G401 (cell line): Measurements from ENCODE around the gene BMP2. TPM values are rescaled to one million over a fixed set of nuclear protein-coding genes. Genes with fewer than 3 reads are reported as not detected.

Source experiments
- DNase-seq: peaks from one replicate; pipeline ENCODE4 v3.0.0-alpha.2; 2015; ENCODE audit warnings: low spot score
- in situ Hi-C: cut with HindIII; loops from 2 replicates; pipeline ENCODE4 v1.10.0; 2016; ENCODE audit warnings: low sequenced_read_pairs, mixed read lengths
- total RNA-seq: library from RNA; depleted of rRNA; stranded (reverse); fragments of >200 nt; shearing (Covaris generic); gene quantifications from 2 replicates; pipeline ENCODE4 v1.2.3, GENCODE V29; 2014; rRNA removed

BMP2 gene
- not detected in 2 replicates for total RNA-seq

DNA sequence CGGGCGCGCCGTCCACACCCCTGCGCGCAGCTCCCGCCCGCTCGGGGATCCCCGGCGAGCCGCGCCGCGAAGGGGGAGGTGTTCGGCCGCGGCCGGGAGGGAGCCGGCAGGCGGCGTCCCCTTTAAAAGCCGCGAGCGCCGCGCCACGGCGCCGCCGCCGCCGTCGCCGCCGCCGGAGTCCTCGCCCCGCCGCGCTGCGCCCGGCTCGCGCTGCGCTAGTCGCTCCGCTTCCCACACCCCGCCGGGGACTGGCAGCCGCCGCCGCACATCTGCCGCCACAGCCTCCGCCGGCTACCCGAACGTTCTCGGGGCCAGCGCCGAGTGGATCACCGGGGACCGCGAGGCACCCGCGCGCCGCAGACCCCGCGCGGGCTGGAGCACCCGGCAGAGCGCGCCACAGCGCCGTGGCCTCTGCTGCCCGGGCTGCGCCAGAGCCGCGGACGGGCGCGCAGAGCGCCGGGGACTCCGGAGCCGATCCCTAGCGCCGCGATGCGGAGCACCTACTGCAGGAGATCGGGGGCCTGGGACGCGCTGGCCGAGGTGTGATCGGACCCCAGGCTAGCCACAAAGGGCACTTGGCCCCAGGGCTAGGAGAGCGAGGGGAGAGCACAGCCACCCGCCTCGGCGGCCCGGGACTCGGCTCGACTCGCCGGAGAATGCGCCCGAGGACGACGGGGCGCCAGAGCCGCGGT lies at the start of gene BMP2:
Gene BMP2, plus strand, starts transcription at position 151 of the 692 bp plus-strand sequence. CDS start 2,441 bp downstream, outside the sequence.
- DNase-seq, result no peak
- in situ Hi-C loops, result no loop called here

DNA sequence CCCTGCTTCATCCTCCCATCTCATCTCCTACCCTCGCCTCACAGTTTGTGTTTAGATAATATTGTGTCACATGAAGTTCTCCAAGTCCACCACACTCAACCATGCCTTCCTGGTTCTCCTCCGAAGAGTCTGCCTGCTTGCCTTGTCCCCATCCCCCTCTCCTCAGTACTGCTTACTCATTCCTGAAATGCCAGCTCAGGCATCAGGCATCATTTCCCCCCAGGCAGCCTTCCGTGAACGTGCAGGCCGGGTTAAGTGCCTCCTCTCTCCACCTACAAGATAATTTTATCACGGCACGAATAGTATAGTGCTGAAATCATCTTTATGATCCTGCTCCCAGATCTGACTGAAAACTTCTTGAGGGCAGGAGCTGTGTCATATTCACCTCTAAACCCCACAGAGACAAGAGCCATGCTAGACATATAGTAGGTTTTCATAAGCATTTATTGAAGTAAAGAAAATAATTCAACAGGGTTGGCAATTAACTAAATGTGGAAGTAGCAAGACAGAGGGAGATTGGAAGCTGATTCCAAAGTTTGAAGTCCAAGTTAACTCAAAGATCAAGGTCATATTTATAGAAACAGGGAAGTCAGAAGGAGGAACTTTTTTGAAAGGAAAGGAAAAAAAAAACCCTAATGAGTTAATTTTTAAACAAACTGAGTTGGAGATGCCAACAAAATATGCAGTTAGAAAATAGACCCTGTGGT lies 48.7 kb upstream of the BMP2 start:
- no peak for DNase-seq

DNA sequence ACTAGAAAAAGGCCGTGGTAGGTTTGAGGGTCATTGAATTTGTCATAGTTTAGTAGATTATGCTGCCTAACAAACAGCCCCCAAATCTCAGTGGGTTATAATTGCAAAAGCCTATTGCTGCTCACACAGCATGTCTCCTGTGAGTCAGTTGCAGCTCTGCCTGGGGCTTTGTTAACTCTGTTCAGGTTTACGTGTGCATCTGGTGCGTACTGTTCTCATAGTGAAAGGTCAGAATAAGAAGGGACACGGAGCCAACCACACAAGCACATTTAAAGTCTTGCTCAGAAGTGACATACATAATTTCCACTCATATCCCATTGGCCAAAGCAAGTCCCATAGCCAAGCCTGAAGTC lies 48.1 kb upstream of the BMP2 start:
- no peak for DNase-seq
- in situ Hi-C loops, result no loop called here

More for the DNA sequence above, 48.7 kb upstream of the BMP2 start:
- in situ Hi-C loops, result no loop called here

DNA sequence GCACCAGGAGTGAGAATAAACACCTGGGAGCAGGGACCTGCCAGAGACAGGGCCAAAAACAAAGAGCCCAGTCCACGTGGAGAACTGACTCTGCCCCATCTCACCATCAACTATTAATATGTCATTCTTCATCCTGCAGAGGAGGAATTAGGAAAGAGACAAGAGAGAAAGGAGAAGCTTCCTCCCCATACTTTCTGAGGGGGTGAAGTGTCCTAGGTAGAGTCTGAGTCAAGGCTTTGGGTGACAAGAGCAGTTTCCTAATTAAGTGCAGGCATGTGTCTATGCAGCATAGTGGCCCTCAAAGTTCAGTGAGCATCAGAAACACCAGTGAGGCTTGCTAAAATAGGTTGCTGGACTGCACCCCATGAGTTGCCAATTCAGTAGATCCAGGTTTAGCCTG lies 40.7 kb upstream of the BMP2 start:
- DNase-seq, result no peak
- in situ Hi-C loops, result no loop called here

DNA sequence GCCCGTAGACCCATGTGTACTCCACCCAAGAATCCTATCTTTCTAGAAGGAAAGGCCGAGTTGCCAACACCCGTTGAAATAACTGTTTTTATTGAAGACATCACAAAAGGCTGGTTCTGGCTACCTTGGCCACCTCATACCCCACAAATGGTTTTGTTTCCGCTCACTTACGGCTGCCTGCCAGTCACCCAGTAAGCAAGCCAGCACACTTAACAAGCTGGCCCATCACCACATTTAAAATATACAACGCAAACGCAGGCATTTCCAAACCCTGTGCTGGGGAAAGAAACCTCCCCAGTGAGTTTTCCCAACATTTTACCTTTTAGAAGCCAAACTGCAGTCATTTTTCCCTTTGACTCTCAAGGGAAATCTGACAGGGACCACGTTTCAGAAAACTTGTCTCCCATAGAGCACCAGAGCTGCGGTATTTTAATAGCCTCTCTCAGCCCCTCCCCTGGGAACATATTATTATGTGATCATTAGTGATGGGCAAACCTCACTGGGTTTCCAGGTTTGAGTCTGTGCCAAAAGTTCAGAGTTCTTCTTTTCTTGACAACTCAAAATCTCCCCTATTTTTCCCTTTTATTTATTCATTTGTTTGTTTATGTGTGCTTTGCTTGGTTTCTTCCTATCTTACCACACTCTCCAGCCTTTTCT lies 36.7 kb upstream of the BMP2 start:
- in situ Hi-C loops, result no loop called here

DNA sequence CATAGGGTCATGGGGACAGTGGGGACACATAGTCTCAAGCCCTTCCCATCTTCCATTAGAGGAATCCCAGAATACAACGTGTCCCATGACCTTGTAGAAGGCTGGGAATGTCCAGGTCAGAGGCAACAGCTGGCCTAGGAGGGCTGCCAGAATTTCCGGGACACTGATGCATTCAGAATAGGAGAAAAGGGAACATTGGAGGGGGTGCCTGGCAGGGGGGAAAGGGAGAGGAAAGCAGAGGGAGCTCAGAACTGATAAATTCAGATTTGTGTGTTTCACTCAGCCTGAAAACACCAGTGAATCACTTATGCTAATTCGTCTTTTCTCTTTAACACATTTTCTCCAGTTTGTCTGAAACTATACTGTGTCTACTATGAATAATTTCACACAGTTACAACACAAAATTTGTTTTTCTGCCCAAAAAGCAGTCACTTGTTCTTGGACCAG lies 35.5 kb upstream of the BMP2 start:
- in situ Hi-C loops, result no loop called here
- DNase-seq, result peak; percentile 13

More for the DNA sequence above, 36.7 kb upstream of the BMP2 start:
- no peak for DNase-seq

DNA sequence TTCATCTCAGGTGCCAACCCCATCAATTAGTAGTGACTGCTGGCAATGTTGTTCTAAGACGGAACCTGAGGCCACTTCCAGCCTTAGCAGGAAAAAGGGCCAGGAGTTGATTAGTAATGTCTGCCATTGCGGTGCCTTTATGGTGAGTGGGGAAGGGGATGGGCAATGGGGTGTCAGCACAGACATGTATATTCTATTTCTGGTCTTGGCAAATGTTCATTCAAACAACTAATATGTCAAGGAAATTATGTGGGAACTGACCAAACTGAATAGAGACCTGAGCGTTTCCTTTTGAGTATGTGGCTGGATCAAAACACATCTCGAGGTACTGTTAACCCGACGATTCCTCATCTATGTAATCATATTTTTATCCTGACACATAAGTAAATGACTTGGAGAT lies 34.6 kb upstream of the BMP2 start:
- no peak for DNase-seq
- in situ Hi-C loops, result no loop called here

DNA sequence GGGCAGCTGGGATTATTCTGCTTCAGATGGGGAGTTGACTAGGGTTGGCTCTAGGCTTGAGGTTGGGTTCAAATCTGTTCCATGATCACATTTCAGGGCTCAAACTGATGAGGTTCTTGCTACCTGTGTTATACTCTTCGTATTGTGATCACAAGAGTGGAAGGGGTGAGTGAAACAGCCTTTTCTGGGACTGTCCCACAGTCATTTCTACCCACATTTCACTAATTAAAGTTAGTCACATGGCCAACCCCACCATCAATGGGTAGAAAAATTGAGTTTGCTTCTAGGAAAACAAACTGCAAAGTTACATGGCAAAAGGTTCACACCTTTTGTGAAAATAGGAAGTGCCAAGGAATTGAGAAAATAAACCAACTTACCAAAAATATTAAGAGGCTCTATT lies 33.5 kb upstream of the BMP2 start:
- in situ Hi-C loops, result no loop called here
- no peak for DNase-seq

DNA sequence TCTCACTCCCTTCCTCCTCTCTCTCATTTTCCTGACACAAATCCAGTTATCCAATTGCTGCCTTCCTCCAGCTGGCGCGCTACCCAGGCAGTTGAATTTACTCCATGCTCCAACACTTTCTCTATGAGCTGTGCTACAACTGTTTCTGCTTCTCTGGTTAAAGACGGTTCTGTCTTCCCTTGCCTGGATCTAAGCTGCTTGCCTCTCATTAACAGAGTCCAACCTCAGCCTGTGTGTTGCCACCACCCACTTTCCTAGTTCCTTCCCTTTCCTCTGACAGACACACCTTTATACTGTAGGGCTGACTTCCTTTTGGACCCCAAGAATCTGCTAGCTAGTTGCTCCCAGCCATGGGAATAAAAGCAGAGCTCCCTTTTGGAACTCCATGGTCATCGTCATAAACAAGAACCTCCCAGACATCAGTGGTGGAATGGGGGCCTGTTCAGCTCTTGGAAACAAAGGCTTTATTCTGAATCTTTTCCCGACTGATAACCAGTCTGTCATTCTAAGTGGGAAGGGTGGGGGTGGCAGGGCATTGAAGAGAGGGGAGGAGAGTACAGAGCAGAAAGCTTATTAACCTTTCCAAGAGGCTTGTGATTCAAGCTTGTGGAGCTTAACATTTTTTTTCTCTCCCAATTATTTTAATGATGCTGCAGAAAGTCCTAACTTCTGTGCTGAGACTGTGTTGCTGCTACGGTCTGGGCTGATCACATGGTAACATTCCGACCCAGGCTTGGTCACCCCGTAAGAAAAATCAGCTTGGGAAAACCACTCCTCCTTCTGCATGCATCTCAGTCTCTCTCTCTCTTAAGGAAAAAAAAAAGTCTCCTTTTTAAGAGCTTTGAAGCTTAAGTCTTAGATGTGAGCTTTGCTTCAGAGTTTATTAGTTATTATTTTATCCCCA lies 31.3 kb upstream of the BMP2 start:
- DNase-seq, result no peak
- in situ Hi-C loops, result no loop called here

DNA sequence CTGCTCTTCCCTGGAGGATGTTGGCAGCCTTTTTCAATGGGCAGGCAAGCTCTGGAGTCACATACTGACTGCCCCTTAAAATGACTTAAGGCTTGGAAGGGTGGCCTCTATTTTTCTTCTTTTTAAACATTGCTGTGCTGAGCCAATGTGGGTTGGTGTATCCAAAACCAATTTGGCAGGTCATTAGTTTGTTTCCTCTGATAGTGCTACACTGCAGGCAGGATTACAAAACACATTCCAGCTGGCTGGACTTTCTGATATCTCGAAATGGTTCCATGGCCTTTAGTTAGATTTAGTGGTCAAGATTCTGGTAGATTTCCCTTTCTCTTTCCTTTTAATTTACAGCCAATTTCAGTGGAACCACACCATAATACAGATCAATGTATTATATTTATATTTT lies 28.1 kb upstream of the BMP2 start:
- in situ Hi-C loops, result no loop called here
- DNase-seq, result no peak

DNA sequence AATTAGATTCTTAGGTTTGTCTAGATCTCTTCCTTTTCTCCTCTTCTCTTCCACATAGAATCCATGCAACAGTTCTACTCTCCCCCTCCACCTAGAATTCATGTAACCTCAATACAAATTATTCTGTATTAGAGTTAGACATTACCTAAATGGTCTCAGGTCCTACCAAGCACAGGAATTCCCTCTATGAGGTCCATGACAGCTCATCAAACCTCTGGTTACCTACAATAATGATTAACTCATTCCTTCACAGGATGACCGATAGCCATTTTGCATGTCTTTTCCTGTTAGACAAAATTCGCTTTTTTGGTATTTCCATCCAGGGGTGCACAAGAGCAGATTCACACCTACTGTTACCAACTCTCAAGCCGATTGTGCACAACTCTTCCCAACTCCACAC lies 27.4 kb upstream of the BMP2 start:
- in situ Hi-C loops, result no loop called here
- no peak for DNase-seq

DNA sequence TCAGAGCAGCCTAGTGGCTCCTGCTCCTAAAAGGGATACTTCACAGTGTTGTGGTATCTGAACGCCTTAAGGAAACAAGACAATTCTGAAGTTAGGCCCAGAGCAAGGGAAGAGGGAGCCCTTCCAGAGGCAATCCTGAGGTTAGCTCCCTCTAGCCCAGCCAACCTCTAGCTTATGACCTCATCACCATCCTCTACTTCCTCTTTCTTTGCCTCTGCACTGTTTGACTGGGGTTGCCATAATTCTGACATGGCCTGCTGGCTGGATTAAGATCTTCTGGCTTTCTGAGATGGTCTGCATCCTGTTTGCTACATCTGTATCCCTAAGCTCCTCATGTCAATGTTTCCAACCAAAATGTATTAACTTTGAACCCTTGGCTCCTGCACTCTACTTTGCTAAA lies 23.3 kb upstream of the BMP2 start:
- in situ Hi-C loops, result no loop called here
- DNase-seq, result no peak

DNA sequence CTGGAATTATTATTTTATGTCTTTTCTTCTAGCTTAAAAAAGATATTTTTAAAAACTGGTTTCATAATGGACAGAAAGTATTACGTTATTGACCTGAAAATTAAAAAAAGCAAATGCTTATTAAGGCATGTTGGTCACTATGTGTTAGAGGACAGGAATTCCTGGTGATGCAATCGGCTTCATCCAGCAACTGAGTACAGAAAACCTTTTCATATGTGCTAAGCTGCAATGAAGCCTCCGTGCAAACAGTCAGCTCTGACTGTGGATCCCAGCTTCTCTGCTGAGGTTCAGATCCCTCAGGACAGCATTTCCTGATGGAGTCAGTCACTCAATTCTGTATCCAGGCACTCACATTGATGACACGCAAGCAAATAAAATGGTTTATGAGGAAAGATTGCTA lies 22.7 kb upstream of the BMP2 start:
- in situ Hi-C loops, result no loop called here
- no peak for DNase-seq

DNA sequence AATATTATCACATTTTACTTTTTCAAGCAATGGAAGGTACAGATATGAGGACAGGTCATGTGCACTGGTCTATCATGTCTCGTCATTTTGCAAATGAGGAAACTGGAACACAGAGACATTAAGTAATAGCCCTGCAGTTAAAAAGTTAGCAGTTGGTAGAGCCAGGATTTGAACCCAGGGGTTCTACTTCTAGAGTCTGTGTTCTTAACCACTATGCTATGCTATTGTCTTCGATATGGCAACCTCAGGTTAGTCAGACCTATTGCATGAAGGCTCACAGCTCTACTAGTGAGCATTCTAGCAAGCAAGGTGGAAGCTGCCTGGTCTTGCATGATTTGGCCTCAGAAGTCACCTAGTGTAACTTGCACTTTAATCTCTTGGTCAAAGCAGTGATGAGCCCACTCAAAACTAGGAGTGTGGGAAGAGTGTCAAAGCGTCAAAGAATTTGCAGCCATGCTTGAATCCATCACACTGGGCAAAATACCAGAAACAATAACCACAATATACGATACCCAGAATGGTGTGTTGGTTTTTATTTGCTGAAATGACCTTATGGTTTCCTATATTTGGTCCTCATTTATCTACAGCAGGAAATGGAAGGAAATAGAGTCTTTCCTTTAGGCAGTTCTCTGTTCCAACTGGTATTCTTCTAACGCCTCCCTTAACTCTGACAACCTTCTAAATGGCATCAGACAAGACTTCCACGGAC lies 20.4 kb upstream of the BMP2 start:
- in situ Hi-C loops, result no loop called here
- DNase-seq, result no peak

DNA sequence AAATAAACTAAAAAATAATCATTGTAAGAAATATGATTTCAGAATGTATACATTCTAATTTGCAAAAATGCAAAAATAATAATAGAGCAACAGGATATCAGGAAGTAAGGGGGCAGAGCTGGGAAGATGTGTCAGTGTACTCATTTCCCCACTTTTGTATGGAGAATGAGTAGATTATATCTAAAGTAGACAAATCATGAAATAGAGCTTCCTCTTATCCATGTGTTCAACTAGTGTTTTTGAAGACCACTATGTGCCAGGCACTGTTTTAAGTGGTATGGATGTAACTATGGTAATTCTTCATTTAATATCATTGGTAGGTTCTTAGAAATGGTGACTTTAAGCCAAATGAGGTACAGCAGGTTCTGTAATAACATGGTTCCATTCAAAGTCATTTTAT lies 17.0 kb upstream of the BMP2 start:
- in situ Hi-C loops, result no loop called here
- no peak for DNase-seq

DNA sequence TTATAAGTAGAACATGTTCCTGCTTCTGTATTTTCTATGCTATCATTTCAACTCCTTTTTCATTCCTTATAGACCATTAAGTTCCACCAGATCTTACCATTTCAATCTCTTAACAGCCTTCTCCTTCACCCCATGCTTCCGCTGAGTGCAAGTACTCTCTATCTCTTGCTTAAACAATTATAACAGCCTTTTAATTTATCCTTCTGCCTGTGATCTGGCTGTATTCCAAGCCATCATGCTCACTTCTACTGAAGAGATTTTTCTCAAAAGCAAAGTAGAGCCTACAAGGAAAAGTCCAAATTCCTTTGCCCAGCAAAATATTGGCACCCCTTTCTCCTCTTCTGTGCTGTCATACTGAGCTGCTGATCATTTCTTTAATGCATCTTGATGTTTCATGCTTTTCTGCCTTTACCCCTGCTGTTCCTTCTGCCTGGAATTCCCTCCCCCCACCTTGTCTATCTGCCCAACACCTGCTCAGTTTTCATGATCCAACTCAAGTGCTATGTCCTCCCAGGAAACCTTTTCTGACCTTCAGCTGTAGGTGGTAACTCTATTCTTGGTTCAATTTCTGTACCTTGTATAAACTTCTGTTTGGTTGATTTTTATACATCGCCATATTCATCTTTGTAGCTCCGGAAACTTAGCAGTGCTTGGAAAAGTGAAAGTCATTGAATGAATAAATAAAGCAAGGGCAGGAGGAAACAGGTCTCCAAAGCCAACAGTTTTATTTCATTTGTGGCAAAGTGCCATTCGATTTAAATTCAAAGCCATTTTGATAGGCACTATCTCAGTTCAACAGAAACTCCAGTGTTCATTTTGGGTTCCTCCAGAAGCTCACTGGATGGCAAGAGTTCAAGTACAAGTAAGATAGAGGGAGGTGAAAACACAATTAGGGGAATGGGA lies 10.5 kb upstream of the BMP2 start:
- in situ Hi-C loops, result no loop called here
- no peak for DNase-seq

DNA sequence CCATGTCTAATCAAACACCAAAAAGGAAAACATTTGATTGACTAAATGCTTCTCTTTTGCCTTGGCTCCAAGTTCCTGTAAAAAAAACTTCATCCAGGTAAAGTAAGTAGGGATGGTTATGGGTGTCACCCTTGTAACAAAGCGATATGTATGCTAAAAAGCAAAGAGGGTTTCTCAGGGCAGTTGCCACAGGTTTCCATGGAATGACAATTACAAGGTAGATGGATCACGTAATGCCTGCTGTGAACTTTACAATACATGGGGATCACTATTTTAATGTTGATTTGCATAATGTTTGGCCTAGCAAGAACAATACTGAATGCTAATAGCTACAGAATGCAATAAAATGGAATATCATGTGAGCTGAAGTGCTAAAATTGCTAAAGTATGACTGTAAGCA lies 2.9 kb upstream of the BMP2 start:
- no peak for DNase-seq
- in situ Hi-C loops, result no loop called here

DNA sequence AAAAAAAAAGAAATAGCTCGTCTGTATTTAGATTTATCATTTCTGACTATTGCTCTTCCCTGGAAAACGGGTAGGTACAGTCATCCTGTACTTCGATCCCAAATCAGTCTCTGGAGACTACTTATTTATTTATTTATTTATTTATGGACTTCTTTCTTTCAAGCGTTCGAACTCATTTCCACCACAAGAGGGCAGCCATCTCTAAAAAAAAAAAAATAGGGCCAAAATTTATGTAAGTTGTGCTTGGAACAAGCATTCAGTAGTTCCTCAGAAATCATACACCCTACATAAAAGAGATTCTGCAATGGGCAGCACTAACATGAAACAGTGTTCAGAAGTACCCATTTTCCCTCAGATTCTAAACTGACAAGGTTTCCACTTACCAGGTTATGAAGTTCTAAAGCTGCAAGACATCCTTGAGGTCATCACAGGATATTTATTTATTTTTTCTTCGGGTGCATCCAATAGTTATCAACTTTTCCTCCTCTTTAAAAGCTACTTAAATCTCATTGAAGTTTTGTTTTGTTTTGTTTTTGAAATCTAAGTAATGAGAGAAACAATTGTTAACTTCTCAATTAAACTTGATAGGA lies 1.9 kb upstream of the BMP2 start:
- in situ Hi-C loops, result no loop called here
- DNase-seq, result peak; percentile 69
